Measurements from ENCODE around the gene ABHD12B.
A peak's percentile ranks its signal among the peaks of the same experiment; 100 is the strongest.

ABHD12B gene

DNA sequence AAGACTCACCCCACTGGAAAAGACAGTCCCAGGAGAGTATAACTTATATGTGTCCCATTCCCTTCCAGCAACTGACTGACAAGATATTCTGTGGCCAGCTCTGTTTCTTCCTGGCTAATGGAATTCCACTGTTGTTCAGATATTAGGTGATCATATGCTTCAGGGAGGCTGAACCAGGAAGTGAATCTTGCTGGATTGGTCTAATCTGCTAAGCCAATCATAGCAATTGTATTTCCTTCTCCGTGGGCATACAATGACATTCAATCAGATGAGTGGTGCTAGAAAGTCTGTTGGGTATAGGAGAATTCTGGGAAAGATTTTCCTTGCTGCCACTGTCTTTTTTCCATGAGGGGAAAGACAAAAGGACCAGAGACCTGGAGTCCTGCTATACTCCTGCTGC is 60.3 kb downstream of the ABHD12B start:
- Histone ChIP-seq H3K4me1 (ENCODE audit: insufficient read depth, poor library complexity, severe bottlenecking) (peaks cover 14% of the 10 kb centered on the region), H3K4me3 (ENCODE audit: severe bottlenecking) (no peak overlapping the region), H3K9me3 (ENCODE audit: severe bottlenecking) (no peaks in the 10 kb centered on the region), H3K36me3 (ENCODE audit: low read depth) (peaks cover 100% of the 10 kb centered on the region), H3K27me3 (ENCODE audit: insufficient read depth, poor library complexity, severe bottlenecking) (no peaks in the 10 kb centered on the region), H3K27ac (ENCODE audit: poor library complexity, severe bottlenecking) (no peak overlapping the region)
- DNase-seq (ENCODE audit: low spot score), result no peak
- ATAC-seq (ENCODE audit: low read depth), result no peak
- TF ChIP-seq, protein P1, sequence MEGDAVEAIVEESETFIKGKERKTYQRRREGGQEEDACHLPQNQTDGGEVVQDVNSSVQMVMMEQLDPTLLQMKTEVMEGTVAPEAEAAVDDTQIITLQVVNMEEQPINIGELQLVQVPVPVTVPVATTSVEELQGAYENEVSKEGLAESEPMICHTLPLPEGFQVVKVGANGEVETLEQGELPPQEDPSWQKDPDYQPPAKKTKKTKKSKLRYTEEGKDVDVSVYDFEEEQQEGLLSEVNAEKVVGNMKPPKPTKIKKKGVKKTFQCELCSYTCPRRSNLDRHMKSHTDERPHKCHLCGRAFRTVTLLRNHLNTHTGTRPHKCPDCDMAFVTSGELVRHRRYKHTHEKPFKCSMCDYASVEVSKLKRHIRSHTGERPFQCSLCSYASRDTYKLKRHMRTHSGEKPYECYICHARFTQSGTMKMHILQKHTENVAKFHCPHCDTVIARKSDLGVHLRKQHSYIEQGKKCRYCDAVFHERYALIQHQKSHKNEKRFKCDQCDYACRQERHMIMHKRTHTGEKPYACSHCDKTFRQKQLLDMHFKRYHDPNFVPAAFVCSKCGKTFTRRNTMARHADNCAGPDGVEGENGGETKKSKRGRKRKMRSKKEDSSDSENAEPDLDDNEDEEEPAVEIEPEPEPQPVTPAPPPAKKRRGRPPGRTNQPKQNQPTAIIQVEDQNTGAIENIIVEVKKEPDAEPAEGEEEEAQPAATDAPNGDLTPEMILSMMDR (IDR thresholded peaks at IDR 0.05; ENCODE audit: poor library complexity, severe bottlenecking), result no peak

DNA sequence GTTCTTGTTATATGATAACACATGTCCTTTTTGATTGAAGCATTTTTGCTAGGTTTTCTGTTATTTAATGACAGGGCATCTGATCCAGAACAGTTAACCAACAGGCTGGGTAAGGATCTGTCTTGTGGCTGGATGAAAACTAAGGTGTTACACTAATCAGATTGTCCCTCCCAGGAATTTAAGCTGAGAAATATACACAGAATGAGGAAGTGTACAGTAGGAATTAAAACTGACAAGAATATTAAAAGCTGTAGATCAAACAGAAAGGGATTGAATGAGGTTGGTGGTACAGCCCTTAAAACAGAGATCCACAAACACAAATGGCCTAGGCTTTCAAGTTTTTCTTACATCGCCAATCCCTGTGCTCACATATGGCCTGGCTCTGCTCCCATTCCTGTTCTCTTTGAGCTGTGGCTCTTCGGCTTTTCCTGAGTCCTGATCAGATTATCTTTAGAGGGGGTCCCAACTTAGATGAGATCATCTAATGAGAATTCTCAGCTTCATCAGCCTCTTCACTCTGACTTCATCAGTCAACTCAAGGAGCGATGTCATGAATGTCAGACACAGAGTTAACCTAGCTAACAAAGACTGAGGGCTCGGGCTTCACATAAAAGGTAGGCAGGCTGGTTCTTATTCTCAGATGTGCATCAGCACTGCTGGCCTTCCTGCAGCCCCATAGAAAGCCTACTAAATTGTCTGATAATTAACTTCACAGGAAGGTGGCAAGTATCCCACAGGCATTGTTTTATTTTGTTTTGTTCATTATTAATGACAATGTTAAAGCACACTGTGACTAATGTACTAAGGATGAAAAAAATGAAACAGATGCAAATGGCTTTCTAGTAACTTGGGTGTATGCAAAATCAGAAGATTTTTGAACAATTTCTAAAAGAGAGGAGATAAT is 61.0 kb downstream of the ABHD12B start:
- H3K9me3 ChIP-seq (ENCODE audit: severe bottlenecking), result no peaks in the 10 kb centered on the region
- DNase-seq (ENCODE audit: low spot score), result no peak
- no peaks in the 10 kb centered on the region for H3K27me3 ChIP-seq (ENCODE audit: insufficient read depth, poor library complexity, severe bottlenecking)
- peaks cover 93% of the 10 kb centered on the region for H3K36me3 ChIP-seq (ENCODE audit: low read depth)
- no peak overlapping the region for H3K4me3 ChIP-seq (ENCODE audit: severe bottlenecking)
- TF ChIP-seq, protein P1 (IDR thresholded peaks at IDR 0.05; ENCODE audit: poor library complexity, severe bottlenecking), result no peak
- H3K4me1 ChIP-seq (ENCODE audit: insufficient read depth, poor library complexity, severe bottlenecking), result peaks cover 21% of the 10 kb centered on the region
- no peak for ATAC-seq (ENCODE audit: low read depth)
- H3K27ac ChIP-seq (ENCODE audit: poor library complexity, severe bottlenecking), result no peak overlapping the region

DNA sequence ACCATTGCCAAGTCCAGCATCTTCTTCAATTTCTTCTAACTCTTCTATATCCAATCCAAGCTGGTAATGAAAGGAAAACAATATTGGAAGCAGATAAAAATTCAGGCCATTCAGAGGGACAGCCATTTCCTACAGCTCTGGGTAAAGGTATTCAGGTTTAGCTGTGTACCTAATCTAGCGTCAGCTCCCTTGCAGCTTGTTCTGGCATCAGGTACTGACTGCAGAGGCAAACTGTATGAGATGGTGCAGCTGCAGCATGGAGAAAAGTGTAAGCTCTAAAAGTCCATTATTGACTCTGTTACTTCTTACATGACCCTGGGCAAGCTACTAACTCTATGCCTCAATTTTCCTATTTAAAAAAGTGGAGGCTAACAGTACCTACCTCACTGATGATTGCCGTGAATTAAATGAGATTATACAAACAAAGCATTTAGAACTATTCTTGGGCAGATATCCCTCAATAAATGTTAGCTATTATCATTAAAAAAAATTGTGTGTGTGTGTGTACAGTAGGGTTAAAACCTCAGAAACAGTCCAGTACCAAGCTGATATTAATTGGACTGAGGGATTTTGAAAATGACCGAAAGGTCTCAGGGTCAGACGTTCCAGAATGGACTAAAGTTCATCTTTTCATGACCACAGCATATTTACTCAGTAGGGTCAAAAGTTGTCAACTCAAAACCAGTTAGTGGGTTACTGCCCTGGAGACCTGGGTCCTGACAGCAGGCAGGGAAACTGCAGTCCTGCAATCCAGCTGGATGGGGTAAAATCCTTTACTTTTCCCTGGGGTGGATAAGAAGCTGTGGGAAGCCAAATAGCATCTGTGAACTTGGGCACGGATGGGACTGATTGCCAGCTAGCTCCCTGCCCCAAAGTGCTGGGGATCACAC is 63.5 kb downstream of the ABHD12B start:
- no peaks in the 10 kb centered on the region for H3K27me3 ChIP-seq (ENCODE audit: insufficient read depth, poor library complexity, severe bottlenecking)
- DNase-seq (ENCODE audit: low spot score) (no peak), ATAC-seq (ENCODE audit: low read depth) (no peak)
- TF ChIP-seq, protein P1 (IDR thresholded peaks at IDR 0.05; ENCODE audit: poor library complexity, severe bottlenecking), result no peak
- H3K9me3 ChIP-seq (ENCODE audit: severe bottlenecking), result no peaks in the 10 kb centered on the region
- peaks cover 40% of the 10 kb centered on the region for H3K4me1 ChIP-seq (ENCODE audit: insufficient read depth, poor library complexity, severe bottlenecking)
- peak overlapping the region; percentile 84 for H3K27ac ChIP-seq (ENCODE audit: poor library complexity, severe bottlenecking)
- H3K36me3 ChIP-seq (ENCODE audit: low read depth), result peaks cover 79% of the 10 kb centered on the region
- no peak overlapping the region for H3K4me3 ChIP-seq (ENCODE audit: severe bottlenecking)

DNA sequence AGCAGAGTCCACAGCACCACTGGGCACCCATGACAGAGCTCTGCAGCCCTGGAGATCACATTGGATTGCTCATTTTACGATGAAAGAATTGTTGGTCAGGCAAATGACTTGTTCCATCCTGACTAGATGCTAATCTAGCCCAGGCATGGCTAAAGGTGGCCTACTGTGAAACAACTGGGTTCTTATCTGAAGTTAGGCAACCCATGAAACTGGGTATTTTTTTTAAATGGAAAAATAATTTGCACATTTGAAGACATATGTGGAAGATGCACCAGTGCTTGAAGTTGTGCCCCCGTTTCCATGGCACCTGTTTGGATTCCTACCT is 64.1 kb downstream of the ABHD12B start:
- H3K4me3 ChIP-seq (ENCODE audit: severe bottlenecking), result no peak overlapping the region
- no peaks in the 10 kb centered on the region for H3K27me3 ChIP-seq (ENCODE audit: insufficient read depth, poor library complexity, severe bottlenecking)
- H3K4me1 ChIP-seq (ENCODE audit: insufficient read depth, poor library complexity, severe bottlenecking), result peaks cover 41% of the 10 kb centered on the region
- ATAC-seq (ENCODE audit: low read depth), result no peak
- H3K9me3 ChIP-seq (ENCODE audit: severe bottlenecking), result no peaks in the 10 kb centered on the region
- no peak for DNase-seq (ENCODE audit: low spot score)
- peak overlapping the region; percentile 84 for H3K27ac ChIP-seq (ENCODE audit: poor library complexity, severe bottlenecking)
- TF ChIP-seq, protein P1 (IDR thresholded peaks at IDR 0.05; ENCODE audit: poor library complexity, severe bottlenecking), result no peak
- peaks cover 79% of the 10 kb centered on the region for H3K36me3 ChIP-seq (ENCODE audit: low read depth)

Measured in RWPE2 (cell line).